HepG2 (cell line): ENCODE measurements around the gene KRTAP12-2. TPM values are rescaled to one million over a fixed set of nuclear protein-coding genes. Genes with fewer than 3 reads are reported as not detected.

Source experiments
- ATAC-seq: fragments of 200-7000 bp; cut with Tn5 transposase; 3 replicates; pipeline ENCODE4 v1.9.1; 2020; ENCODE audit warnings: mild to moderate bottlenecking, moderate library complexity
- BruUV-seq: library from RNA; stranded (reverse); fragments of 400-500 nt; replicated peaks from 2 replicates; lab custom pipeline; 2021; lab: Mats Ljungman, UMichigan
- CTCF ChIA-PET: fragments of 300-600 bp; formaldehyde crosslinking; extraction: SDS; loops from one replicate; lab custom pipeline; 2021; ENCODE audit warnings: low total read pairs, inconsistent platforms, low intra/inter-chr PET ratio; lab: Yijun Ruan, JAX
- POLR2A ChIA-PET: fragments of 350-600 bp; sonication (Branson Sonifier 250); formaldehyde crosslinking; loops from one replicate; lab custom pipeline; 2020; ENCODE audit warnings: antibody characterized with exemption, inconsistent platforms; lab: Yijun Ruan, JAX
- DNase-seq: peaks from one replicate; pipeline ENCODE4 v3.0.0-alpha.2; 2015; ENCODE audit warnings: low spot score
- FAIRE-seq: peaks from 3 replicates; lab custom pipeline; 2011; peaks lifted over from hg19 to GRCh38; lab: Jason Lieb, UNC
- H2AFZ ChIP-seq: one replicate; pipeline ENCODE4 v1.6.1; 2011; ENCODE audit warnings: low read length, inconsistent platforms
- H3K27ac ChIP-seq: fragments of 300-600 bp; 3 replicates; pipeline ENCODE4 v1.8.0; 2011; ENCODE audit warnings: mixed run types, mild to moderate bottlenecking, mixed read lengths, low read length, inconsistent platforms; ENCODE audit not compliant: insufficient read depth; ENCODE audit errors: extremely low read length
- H3K27me3 ChIP-seq, 2 experiments: fragments of 200-600 bp in 1 of 2; 2 replicates in 1 of 2; 3 replicates in 1 of 2; pipeline versions ENCODE4 v1.6.0 to v1.8.0; 2011; ENCODE audit warnings: low read length in 2 of 2, mild to moderate bottlenecking in 2 of 2, moderate library complexity in 2 of 2, inconsistent platforms in 1 of 2; ENCODE audit not compliant: insufficient read depth in 2 of 2, control insufficient read depth in 1 of 2
- H3K36me3 ChIP-seq, 2 experiments: fragments of 200-600 bp in 1 of 2; replicated peaks in 1 of 2; 2 replicates in 1 of 2; 3 replicates in 1 of 2; pipeline versions ENCODE4 v1.5.1 to v1.8.0; 2011; ENCODE audit warnings: low read length in 2 of 2, inconsistent platforms in 1 of 2; ENCODE audit not compliant: insufficient read depth in 2 of 2, control insufficient read depth in 1 of 2
- H3K4me1 ChIP-seq: 2 replicates; pipeline ENCODE4 v1.5.1; 2012; ENCODE audit warnings: low read length, inconsistent platforms; ENCODE audit not compliant: insufficient read depth
- H3K4me2 ChIP-seq: 2 replicates; pipeline ENCODE4 v1.6.0; 2011; ENCODE audit warnings: low read depth, low read length, inconsistent platforms
- H3K4me3 ChIP-seq, 3 experiments: fragments of 200-600 bp in 1 of 3; sonication (generic), shearing (Covaris generic) in 1 of 3; replicated peaks in 1 of 3; 2 replicates each; pipeline ENCODE4 v1.5.1; 2011 to 2016; ENCODE audit warnings: low read length in 3 of 3, inconsistent platforms in 2 of 3, low read depth in 2 of 3, mild to moderate bottlenecking in 2 of 3, control low read depth in 1 of 3, mixed read lengths in 1 of 3; ENCODE audit not compliant: insufficient read depth in 1 of 3
- H3K79me2 ChIP-seq: one replicate; pipeline ENCODE4 v1.6.1; 2011; ENCODE audit warnings: low read length, inconsistent platforms; ENCODE audit not compliant: insufficient read depth
- H3K9ac ChIP-seq: 2 replicates; pipeline ENCODE4 v1.6.0; 2011; ENCODE audit warnings: mild to moderate bottlenecking, low read depth, low read length, inconsistent platforms; ENCODE audit not compliant: insufficient read depth
- H3K9me3 ChIP-seq: 2 replicates; pipeline ENCODE4 v1.5.1; 2012; ENCODE audit warnings: mild to moderate bottlenecking, low read length
- H4K20me1 ChIP-seq: 2 replicates; pipeline ENCODE4 v1.6.0; 2011; ENCODE audit warnings: inconsistent platforms, mild to moderate bottlenecking, low read length, moderate library complexity; ENCODE audit not compliant: insufficient read depth
- ATAD3A ChIP-seq: sonication (generic); formaldehyde crosslinking; IDR thresholded peaks from 2 replicates; pipeline ENCODE4 v1.4.0; 2020; ENCODE audit warnings: missing genetic modification reagents
- KDM3A ChIP-seq: IDR thresholded peaks from 2 replicates; pipeline ENCODE4 v1.6.1; 2018; ENCODE audit warnings: low read depth, missing compliant biosample characterization
- YEATS4 ChIP-seq: sonication (generic); formaldehyde crosslinking; IDR thresholded peaks from 2 replicates; pipeline ENCODE4 v1.4.0; 2020; ENCODE audit warnings: missing genetic modification reagents, borderline replicate concordance
- ZBTB1 ChIP-seq: sonication (generic); formaldehyde crosslinking; IDR thresholded peaks from 2 replicates; pipeline ENCODE4 v1.4.0; 2020; ENCODE audit warnings: missing genetic modification reagents, borderline replicate concordance
- ZFP37 ChIP-seq: sonication (generic); formaldehyde crosslinking; IDR thresholded peaks from 2 replicates; pipeline ENCODE4 v1.4.0; 2020; ENCODE audit warnings: missing genetic modification reagents, borderline replicate concordance
- ZFP62 ChIP-seq: sonication (generic); formaldehyde crosslinking; IDR thresholded peaks from 2 replicates; pipeline ENCODE4 v1.4.0; 2020; ENCODE audit warnings: missing genetic modification reagents
- ZNF253 ChIP-seq: sonication (generic); formaldehyde crosslinking; IDR thresholded peaks from 2 replicates; pipeline ENCODE4 v1.8.0; 2022; ENCODE audit warnings: mild to moderate bottlenecking, missing genetic modification reagents, borderline replicate concordance
- ZNF552 ChIP-seq: sonication (generic); formaldehyde crosslinking; IDR thresholded peaks from 2 replicates; pipeline ENCODE4 v1.9.0; 2022; ENCODE audit warnings: missing genetic modification reagents, mild to moderate bottlenecking, borderline replicate concordance
- ZNF775 ChIP-seq: sonication (generic); formaldehyde crosslinking; IDR thresholded peaks from 2 replicates; pipeline ENCODE4 v1.4.0; 2020; ENCODE audit warnings: missing genetic modification reagents, mild to moderate bottlenecking, moderate library complexity, borderline replicate concordance
- WGBS: methylation state at CpG from one replicate; pipeline ENCODE4 v1.1.6; 2017; ENCODE audit warnings: low lambda C conversion rate; 5-methylcytosine and 5-hydroxymethylcytosine counted together
- in situ Hi-C: cut with HindIII; loops from 2 replicates; pipeline ENCODE4 v1.10.0; 2017; ENCODE audit warnings: low pct_unique_long_range_greater_than_20kb; ENCODE audit not compliant: extremely low pct_ligation_motif_present
- intact Hi-C: fragments of 100-400 bp; cut with micrococcal nuclease; formaldehyde crosslinking; loops from one replicate; pipeline ENCODE4 v1.10.0; 2022; ENCODE audit not compliant: unreplicated experiment
- polyA plus RNA-seq, 8 experiments: library from polyadenylated mRNA; depleted of rRNA in 3 of 8; stranded (reverse) in 7 of 8; unstranded in 1 of 8; fragments of >200 nt; fragmentation: Illumina TruSeq in 4 of 8; extraction: Trizol in 4 of 8; gene quantifications; 2 replicates each; pipeline versions ENCODE4 v1.2.1 to v1.2.3, GENCODE V29; 2011 to 2016; ENCODE audit warnings: low read depth in 4 of 8, missing spikeins in 1 of 8, mixed read lengths in 1 of 8; ENCODE audit not compliant: insufficient read depth in 1 of 8
- total RNA-seq, 5 experiments: library from RNA; depleted of rRNA; stranded (reverse); fragments of >200 nt; fragmentation: Illumina TruSeq; extraction: Trizol; gene quantifications; 2 replicates each; pipeline ENCODE4 v1.2.3, GENCODE V29; 2016; ENCODE audit warnings: low read depth in 1 of 5
- TF ChIP-seq, protein P1 (sequence below): sonication (generic); formaldehyde crosslinking; conservative IDR thresholded peaks from 2 replicates; pipeline ENCODE4 v1.8.0; 2022; ENCODE audit warnings: low read depth, missing genetic modification reagents

Gene KRTAP12-2
- total and polyA plus RNA-seq, 2 of the 13 experiments (the other 11 are each of a cell fraction or from before 2014, with no cell fraction given), result not detected

DNA sequence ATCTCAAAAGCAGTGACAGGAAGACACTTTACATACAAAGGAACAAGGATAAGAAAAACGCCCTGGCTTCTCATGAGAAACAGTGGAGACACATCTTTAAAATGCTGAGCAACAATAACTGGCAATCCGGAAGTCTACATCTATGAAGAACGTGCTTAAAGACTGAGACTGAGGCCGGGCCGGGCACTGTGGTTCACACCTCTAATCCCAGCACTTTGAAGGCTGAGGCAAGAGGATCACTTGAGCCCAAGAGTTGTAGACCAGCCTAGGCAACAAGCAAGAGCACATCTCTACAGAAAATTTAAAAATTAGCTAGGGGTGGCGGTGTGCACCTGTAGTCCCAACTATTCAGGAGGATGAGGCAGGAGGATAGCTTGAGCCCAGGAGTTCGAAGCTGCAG, 17.4 kb upstream of the KRTAP12-2 start:
- no TSS peak for BruUV-seq
- Histone ChIP-seq H2AFZ (no peak overlapping the region), H3K4me1 (no peaks in the 10 kb centered on the region), H3K36me3 (no peaks in the 10 kb centered on the region), H3K79me2 (no peaks in the 10 kb centered on the region), H3K27me3 (peaks cover 1 to 32% of the 10 kb centered on the region in 2 experiments; a peak in 4 of 5 replicates), H3K27ac (no peak overlapping the region), H3K9me3 (no peaks in the 10 kb centered on the region), H4K20me1 (no peaks in the 10 kb centered on the region), H3K9ac (no peak overlapping the region), H3K4me2 (no peak overlapping the region), H3K4me3 (no peak overlapping the region)
- no peak for DNase-seq
- ChIA-PET POLR2A (no interaction called here), CTCF (no interaction called here)
- in situ Hi-C loops (no loop called here), intact Hi-C loops (no loop called here)
- no peak for FAIRE-seq
- no peak for ATAC-seq
- TF ChIP-seq ZBTB1 (CRISPR knock-in tag) (no peak), ZFP37 (CRISPR knock-in tag) (no peak), ZNF253 (CRISPR knock-in tag) (no peak), KDM3A (CRISPR knock-in tag) (no peak), ZFP62 (no peak), ZNF775 (CRISPR knock-in tag) (no peak), ZNF552 (CRISPR knock-in tag) (no peak), YEATS4 (CRISPR knock-in tag) (no peak), ATAD3A (no peak)
- TF ChIP-seq, protein P1, sequence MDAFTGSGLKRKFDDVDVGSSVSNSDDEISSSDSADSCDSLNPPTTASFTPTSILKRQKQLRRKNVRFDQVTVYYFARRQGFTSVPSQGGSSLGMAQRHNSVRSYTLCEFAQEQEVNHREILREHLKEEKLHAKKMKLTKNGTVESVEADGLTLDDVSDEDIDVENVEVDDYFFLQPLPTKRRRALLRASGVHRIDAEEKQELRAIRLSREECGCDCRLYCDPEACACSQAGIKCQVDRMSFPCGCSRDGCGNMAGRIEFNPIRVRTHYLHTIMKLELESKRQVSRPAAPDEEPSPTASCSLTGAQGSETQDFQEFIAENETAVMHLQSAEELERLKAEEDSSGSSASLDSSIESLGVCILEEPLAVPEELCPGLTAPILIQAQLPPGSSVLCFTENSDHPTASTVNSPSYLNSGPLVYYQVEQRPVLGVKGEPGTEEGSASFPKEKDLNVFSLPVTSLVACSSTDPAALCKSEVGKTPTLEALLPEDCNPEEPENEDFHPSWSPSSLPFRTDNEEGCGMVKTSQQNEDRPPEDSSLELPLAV (CRISPR knock-in tag), result no peak
- 22% methylated on average over 7 of the region's 7 CpGs for WGBS
